HEK293 (cell line): Measurements from ENCODE around the gene KIF5B.

ENCODE experiments used
- CTCF ChIA-PET: fragments of 350-600 bp; formaldehyde crosslinking; extraction: SDS; loops from one replicate; lab custom pipeline; 2021; ENCODE audit warnings: antibody characterized with exemption; lab: Yijun Ruan, JAX
- POLR2A ChIA-PET: fragments of 300-600 bp; formaldehyde crosslinking; extraction: SDS; loops from one replicate; lab custom pipeline; 2020; ENCODE audit warnings: antibody characterized with exemption, inconsistent platforms; lab: Yijun Ruan, JAX
- H3K27ac ChIP-seq: fragments of 200-500 bp; sonication (Bioruptor generic); 2 replicates; pipeline ENCODE4 v1.5.1; 2014; ENCODE audit warnings: low read depth, low read length, control low read depth, inconsistent platforms; ENCODE audit errors: extremely low read depth
- H3K36me3 ChIP-seq, 2 experiments: fragments of 200-500 bp in 1 of 2; sonication (Bioruptor generic) in 1 of 2; 1 replicate in 1 of 2; 2 replicates in 1 of 2; pipeline ENCODE4 v1.5.1; 2014 to 2017; ENCODE audit warnings: inconsistent platforms in 2 of 2, low read length in 2 of 2; ENCODE audit not compliant: control insufficient read depth in 2 of 2, insufficient read depth in 1 of 2
- H3K4me1 ChIP-seq: fragments of 200-500 bp; sonication (Bioruptor generic); 2 replicates; pipeline ENCODE4 v1.5.1; 2014; ENCODE audit warnings: mild to moderate bottlenecking, low read length, inconsistent platforms; ENCODE audit not compliant: control insufficient read depth, insufficient read depth
- H3K4me3 ChIP-seq: 2 replicates; pipeline ENCODE4 v1.5.1; 2011; ENCODE audit warnings: low read depth, mild to moderate bottlenecking, control low read depth, low read length, moderate library complexity
- H3K9me3 ChIP-seq: fragments of 200-500 bp; sonication (Bioruptor generic); 2 replicates; pipeline ENCODE4 v1.5.1; 2014; ENCODE audit warnings: low read depth, low read length, inconsistent platforms; ENCODE audit not compliant: control insufficient read depth, insufficient read depth
- GLIS2 ChIP-seq: fragments of 450-650 bp; formaldehyde crosslinking; IDR thresholded peaks from 2 replicates; pipeline ENCODE4 v1.5.1; 2016; ENCODE audit warnings: missing biosample characterization, missing genetic modification characterization
- ZBTB21 ChIP-seq: fragments of 450-650 bp; formaldehyde crosslinking; IDR thresholded peaks from 2 replicates; pipeline ENCODE4 v1.5.1; 2017; ENCODE audit warnings: missing biosample characterization, missing genetic modification characterization
- ZBTB7A ChIP-seq: fragments of 450-650 bp; formaldehyde crosslinking; IDR thresholded peaks from 2 replicates; pipeline ENCODE4 v1.5.1; 2016; ENCODE audit warnings: low read depth, missing biosample characterization, missing genetic modification characterization
- ZBTB8A ChIP-seq: fragments of 450-650 bp; formaldehyde crosslinking; IDR thresholded peaks from 2 replicates; pipeline ENCODE4 v1.5.1; 2016; ENCODE audit warnings: missing biosample characterization, missing genetic modification characterization
- ZNF121 ChIP-seq: fragments of 450-650 bp; formaldehyde crosslinking; IDR thresholded peaks from 2 replicates; pipeline ENCODE4 v1.5.1; 2016; ENCODE audit warnings: missing biosample characterization, missing genetic modification characterization
- ZNF133 ChIP-seq: fragments of 450-650 bp; formaldehyde crosslinking; IDR thresholded peaks from 2 replicates; pipeline ENCODE4 v1.5.1; 2016; ENCODE audit warnings: missing biosample characterization, missing genetic modification characterization
- ZNF16 ChIP-seq: fragments of 450-650 bp; formaldehyde crosslinking; IDR thresholded peaks from 2 replicates; pipeline ENCODE4 v1.5.1; 2016; ENCODE audit warnings: low read depth, missing biosample characterization, missing genetic modification characterization
- ZNF202 ChIP-seq: fragments of 450-650 bp; formaldehyde crosslinking; IDR thresholded peaks from 2 replicates; pipeline ENCODE4 v1.5.1; 2016; ENCODE audit warnings: missing biosample characterization, missing genetic modification characterization, borderline replicate concordance
- ZNF248 ChIP-seq: fragments of 450-650 bp; formaldehyde crosslinking; IDR thresholded peaks from 2 replicates; pipeline ENCODE4 v1.5.1; 2017; ENCODE audit warnings: missing biosample characterization, missing genetic modification characterization
- ZNF274 ChIP-seq, 2 experiments: fragments of 200-500 bp in 1 of 2; fragments of 450-650 bp in 1 of 2; sonication (Bioruptor generic) in 1 of 2; formaldehyde crosslinking in 1 of 2; IDR thresholded peaks; 2 replicates each; pipeline versions ENCODE4 v1.5.1 to v1.6.1; 2014 to 2016; ENCODE audit warnings: borderline replicate concordance in 1 of 2, inconsistent platforms in 1 of 2, low read length in 1 of 2, missing biosample characterization in 1 of 2, missing genetic modification characterization in 1 of 2
- ZNF292 ChIP-seq: fragments of 450-650 bp; formaldehyde crosslinking; IDR thresholded peaks from 2 replicates; pipeline ENCODE4 v1.5.1; 2016; ENCODE audit warnings: low read depth, missing biosample characterization, missing genetic modification characterization, borderline replicate concordance
- ZNF501 ChIP-seq: fragments of 450-650 bp; formaldehyde crosslinking; IDR thresholded peaks from 2 replicates; pipeline ENCODE4 v1.5.1; 2016; ENCODE audit warnings: missing biosample characterization, missing genetic modification characterization
- ZNF571 ChIP-seq: fragments of 450-650 bp; formaldehyde crosslinking; IDR thresholded peaks from 2 replicates; pipeline ENCODE4 v1.5.0; 2017; ENCODE audit warnings: missing biosample characterization, missing genetic modification characterization
- ZNF654 ChIP-seq: fragments of 450-650 bp; formaldehyde crosslinking; IDR thresholded peaks from 2 replicates; pipeline ENCODE4 v1.5.1; 2016; ENCODE audit warnings: low read depth, missing biosample characterization, missing genetic modification characterization
- ZSCAN16 ChIP-seq: fragments of 450-650 bp; formaldehyde crosslinking; IDR thresholded peaks from 2 replicates; pipeline ENCODE4 v1.5.1; 2016; ENCODE audit warnings: missing biosample characterization, missing genetic modification characterization
- TF ChIP-seq, protein P1 (sequence below): fragments of 450-650 bp; formaldehyde crosslinking; IDR thresholded peaks from 2 replicates; pipeline ENCODE4 v1.5.1; 2016; ENCODE audit warnings: missing biosample characterization, missing genetic modification characterization
- TF ChIP-seq, protein P2 (sequence below): fragments of 450-650 bp; formaldehyde crosslinking; IDR thresholded peaks from 2 replicates; pipeline ENCODE4 v1.5.1; 2017; ENCODE audit warnings: missing biosample characterization, missing genetic modification characterization
- TF ChIP-seq, protein P3 (sequence below): fragments of 450-650 bp; IDR thresholded peaks from 2 replicates; pipeline ENCODE4 v1.5.1; 2018; ENCODE audit warnings: missing biosample characterization, missing genetic modification characterization
- TF ChIP-seq, protein P4 (sequence below): fragments of 450-650 bp; formaldehyde crosslinking; IDR thresholded peaks from 2 replicates; pipeline ENCODE4 v1.5.1; 2017; ENCODE audit warnings: missing biosample characterization, missing genetic modification characterization
- TF ChIP-seq, protein P5 (sequence below): fragments of 450-650 bp; formaldehyde crosslinking; IDR thresholded peaks from 2 replicates; pipeline ENCODE4 v1.5.1; 2016; ENCODE audit warnings: missing biosample characterization, missing genetic modification characterization

KIF5B gene

DNA sequence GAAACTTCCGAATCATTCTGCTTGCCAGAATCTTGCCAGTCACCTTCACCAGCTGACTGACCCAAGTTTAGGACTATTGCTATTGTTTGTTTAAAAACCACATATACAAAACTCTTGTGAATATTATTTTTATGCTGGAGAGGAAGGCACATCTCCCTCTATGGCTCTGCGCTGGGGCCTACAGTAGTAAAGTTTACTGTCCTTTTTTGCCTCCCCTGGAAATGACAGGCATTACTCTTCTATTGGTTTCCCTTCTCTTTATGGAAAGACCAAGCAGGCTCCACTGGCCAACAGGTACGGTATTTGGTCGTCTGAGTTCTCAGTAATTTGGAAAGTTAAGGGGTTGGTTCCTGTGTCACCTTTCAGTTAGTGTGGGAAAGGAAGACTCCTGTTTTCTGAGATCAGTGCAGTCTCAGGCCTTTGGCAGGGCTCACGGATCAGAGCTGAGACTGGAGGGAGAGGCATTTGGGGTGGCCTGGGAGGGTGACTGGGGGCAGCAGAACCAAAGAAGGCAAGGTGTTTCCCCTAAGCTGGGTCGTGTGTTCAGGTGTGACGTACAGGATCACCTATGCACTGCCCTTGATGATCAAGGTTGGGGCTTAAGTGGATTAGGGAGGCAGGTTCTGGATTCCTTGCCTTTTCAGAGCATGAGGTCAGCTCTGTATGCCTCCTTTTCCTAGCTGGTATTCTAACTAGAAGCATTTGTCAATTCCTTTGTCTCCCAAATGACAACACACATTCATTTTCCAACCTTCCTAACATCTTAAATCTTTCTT lies 16.0 kb upstream of the KIF5B start:
- Histone ChIP-seq H3K4me1 (no peaks in the 10 kb centered on the region), H3K27ac (no peak overlapping the region), H3K9me3 (no peaks in the 10 kb centered on the region), H3K36me3 (no peaks in the 10 kb centered on the region), H3K4me3 (no peak overlapping the region)
- TF ChIP-seq, protein P1, sequence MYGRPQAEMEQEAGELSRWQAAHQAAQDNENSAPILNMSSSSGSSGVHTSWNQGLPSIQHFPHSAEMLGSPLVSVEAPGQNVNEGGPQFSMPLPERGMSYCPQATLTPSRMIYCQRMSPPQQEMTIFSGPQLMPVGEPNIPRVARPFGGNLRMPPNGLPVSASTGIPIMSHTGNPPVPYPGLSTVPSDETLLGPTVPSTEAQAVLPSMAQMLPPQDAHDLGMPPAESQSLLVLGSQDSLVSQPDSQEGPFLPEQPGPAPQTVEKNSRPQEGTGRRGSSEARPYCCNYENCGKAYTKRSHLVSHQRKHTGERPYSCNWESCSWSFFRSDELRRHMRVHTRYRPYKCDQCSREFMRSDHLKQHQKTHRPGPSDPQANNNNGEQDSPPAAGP (tag by site-specific recombination), result no peak
- TF ChIP-seq ZNF202 (no peak), ZNF121 (tag by site-specific recombination) (no peak), ZNF501 (tag by site-specific recombination) (no peak), ZNF274 (IDR thresholded peaks at IDR 0.05; ENCODE audit: low read length) (no peak), ZNF274 (tag by site-specific recombination; IDR thresholded peaks at IDR 0.05; ENCODE audit: borderline replicate concordance) (no peak), ZBTB7A (tag by site-specific recombination) (no peak), GLIS2 (tag by site-specific recombination) (no peak), ZBTB8A (tag by site-specific recombination) (no peak), ZNF571 (no peak), ZNF654 (tag by site-specific recombination) (no peak), ZNF292 (no peak), ZNF133 (tag by site-specific recombination) (no peak), ZSCAN16 (tag by site-specific recombination) (no peak), ZNF16 (tag by site-specific recombination) (no peak), ZBTB21 (tag by site-specific recombination) (no peak), ZNF248 (no peak)
- TF ChIP-seq, protein P2, sequence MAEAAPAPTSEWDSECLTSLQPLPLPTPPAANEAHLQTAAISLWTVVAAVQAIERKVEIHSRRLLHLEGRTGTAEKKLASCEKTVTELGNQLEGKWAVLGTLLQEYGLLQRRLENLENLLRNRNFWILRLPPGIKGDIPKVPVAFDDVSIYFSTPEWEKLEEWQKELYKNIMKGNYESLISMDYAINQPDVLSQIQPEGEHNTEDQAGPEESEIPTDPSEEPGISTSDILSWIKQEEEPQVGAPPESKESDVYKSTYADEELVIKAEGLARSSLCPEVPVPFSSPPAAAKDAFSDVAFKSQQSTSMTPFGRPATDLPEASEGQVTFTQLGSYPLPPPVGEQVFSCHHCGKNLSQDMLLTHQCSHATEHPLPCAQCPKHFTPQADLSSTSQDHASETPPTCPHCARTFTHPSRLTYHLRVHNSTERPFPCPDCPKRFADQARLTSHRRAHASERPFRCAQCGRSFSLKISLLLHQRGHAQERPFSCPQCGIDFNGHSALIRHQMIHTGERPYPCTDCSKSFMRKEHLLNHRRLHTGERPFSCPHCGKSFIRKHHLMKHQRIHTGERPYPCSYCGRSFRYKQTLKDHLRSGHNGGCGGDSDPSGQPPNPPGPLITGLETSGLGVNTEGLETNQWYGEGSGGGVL (tag by site-specific recombination), result no peak
- TF ChIP-seq, protein P3, sequence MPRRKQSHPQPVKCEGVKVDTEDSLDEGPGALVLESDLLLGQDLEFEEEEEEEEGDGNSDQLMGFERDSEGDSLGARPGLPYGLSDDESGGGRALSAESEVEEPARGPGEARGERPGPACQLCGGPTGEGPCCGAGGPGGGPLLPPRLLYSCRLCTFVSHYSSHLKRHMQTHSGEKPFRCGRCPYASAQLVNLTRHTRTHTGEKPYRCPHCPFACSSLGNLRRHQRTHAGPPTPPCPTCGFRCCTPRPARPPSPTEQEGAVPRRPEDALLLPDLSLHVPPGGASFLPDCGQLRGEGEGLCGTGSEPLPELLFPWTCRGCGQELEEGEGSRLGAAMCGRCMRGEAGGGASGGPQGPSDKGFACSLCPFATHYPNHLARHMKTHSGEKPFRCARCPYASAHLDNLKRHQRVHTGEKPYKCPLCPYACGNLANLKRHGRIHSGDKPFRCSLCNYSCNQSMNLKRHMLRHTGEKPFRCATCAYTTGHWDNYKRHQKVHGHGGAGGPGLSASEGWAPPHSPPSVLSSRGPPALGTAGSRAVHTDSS (tag by site-specific recombination), result no peak
- TF ChIP-seq, protein P4, sequence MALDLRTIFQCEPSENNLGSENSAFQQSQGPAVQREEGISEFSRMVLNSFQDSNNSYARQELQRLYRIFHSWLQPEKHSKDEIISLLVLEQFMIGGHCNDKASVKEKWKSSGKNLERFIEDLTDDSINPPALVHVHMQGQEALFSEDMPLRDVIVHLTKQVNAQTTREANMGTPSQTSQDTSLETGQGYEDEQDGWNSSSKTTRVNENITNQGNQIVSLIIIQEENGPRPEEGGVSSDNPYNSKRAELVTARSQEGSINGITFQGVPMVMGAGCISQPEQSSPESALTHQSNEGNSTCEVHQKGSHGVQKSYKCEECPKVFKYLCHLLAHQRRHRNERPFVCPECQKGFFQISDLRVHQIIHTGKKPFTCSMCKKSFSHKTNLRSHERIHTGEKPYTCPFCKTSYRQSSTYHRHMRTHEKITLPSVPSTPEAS (tag by site-specific recombination), result no peak
- TF ChIP-seq, protein P5, sequence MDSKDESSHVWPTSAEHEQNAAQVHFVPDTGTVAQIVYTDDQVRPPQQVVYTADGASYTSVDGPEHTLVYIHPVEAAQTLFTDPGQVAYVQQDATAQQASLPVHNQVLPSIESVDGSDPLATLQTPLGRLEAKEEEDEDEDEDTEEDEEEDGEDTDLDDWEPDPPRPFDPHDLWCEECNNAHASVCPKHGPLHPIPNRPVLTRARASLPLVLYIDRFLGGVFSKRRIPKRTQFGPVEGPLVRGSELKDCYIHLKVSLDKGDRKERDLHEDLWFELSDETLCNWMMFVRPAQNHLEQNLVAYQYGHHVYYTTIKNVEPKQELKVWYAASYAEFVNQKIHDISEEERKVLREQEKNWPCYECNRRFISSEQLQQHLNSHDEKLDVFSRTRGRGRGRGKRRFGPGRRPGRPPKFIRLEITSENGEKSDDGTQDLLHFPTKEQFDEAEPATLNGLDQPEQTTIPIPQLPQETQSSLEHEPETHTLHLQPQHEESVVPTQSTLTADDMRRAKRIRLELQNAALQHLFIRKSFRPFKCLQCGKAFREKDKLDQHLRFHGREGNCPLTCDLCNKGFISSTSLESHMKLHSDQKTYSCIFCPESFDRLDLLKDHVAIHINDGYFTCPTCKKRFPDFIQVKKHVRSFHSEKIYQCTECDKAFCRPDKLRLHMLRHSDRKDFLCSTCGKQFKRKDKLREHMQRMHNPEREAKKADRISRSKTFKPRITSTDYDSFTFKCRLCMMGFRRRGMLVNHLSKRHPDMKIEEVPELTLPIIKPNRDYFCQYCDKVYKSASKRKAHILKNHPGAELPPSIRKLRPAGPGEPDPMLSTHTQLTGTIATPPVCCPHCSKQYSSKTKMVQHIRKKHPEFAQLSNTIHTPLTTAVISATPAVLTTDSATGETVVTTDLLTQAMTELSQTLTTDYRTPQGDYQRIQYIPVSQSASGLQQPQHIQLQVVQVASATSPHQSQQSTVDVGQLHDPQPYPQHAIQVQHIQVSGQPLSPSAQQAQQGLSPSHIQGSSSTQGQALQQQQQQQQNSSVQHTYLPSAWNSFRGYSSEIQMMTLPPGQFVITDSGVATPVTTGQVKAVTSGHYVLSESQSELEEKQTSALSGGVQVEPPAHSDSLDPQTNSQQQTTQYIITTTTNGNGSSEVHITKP (tag by site-specific recombination), result no peak
- ChIA-PET CTCF (interaction anchor here (0.6 to 0.8 kb wide), 2 partner anchors 8 to 125 kb away, joined by 3 read pairs; no protein-coding TSS in a partner anchor), POLR2A (no interaction called here)
